Activated naive CD8-positive, alpha-beta T cell treated with anti-CD3 and anti-CD28 coated beads for 36 hours (primary cell): ENCODE results near the gene MT1E. TPM values are rescaled to one million over a fixed set of nuclear protein-coding genes. Genes with fewer than 3 reads are reported as not detected.
A peak's percentile ranks its signal among the peaks of the same experiment; 100 is the strongest.
"Not testable (repeated sequence)": the region's sequence is repeated elsewhere in the genome, so short reads cannot be mapped to it uniquely, and the experiment has no call there.

Experiments used
- DNase-seq: peaks from one replicate; pipeline ENCODE4 v3.0.0; 2021
- H3K27ac Mint-ChIP-seq: one replicate; pipeline ENCODE4 v1.8.0; 2022; ENCODE audit warnings: mild to moderate bottlenecking, moderate library complexity, mixed read lengths
- H3K27me3 Mint-ChIP-seq: one replicate; pipeline ENCODE4 v1.8.0; 2022; ENCODE audit warnings: mild to moderate bottlenecking, mixed read lengths
- H3K36me3 Mint-ChIP-seq: one replicate; pipeline ENCODE4 v1.8.0; 2021; ENCODE audit warnings: mild to moderate bottlenecking, mixed read lengths
- H3K4me1 Mint-ChIP-seq: one replicate; pipeline ENCODE4 v1.8.0; 2021; ENCODE audit warnings: mixed read lengths
- H3K4me3 Mint-ChIP-seq: one replicate; pipeline ENCODE4 v1.8.0; 2022; ENCODE audit warnings: mild to moderate bottlenecking, moderate library complexity, mixed read lengths
- H3K9me3 Mint-ChIP-seq: one replicate; pipeline ENCODE4 v1.8.0; 2022; ENCODE audit warnings: mixed read lengths
- total RNA-seq, 2 experiments: library from RNA; stranded (reverse); gene quantifications; one replicate each; pipeline ENCODE4 v1.2.3, GENCODE V29; 2021

The MT1E gene
- total RNA-seq, 2 experiments from 2014 or later: 67.1 to 68.9 TPM

DNA sequence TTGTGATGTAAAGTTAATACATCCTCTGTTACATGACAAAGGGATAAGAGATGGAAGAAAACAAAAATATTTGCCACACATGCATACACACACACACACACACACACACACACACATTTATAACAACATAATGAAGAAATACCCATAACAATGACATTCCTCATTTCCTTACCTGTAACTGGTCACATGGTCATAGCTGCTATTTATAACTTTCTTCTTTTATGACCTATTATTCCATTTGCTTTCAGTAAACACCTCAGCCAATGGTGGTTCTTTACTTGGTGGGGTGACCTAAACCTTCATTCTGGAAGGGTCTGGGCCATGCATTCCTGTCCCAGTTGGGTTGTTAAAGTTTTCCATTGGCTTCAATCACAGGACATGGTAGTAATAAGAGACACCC is 11.9 kb upstream of the MT1E start:
- Mint-ChIP-seq H3K9me3 (no peaks in the 10 kb centered on the region), H3K4me3 (no peak overlapping the region), H3K4me1 (peaks cover 68% of the 10 kb centered on the region), H3K27me3 (peaks cover 16% of the 10 kb centered on the region), H3K27ac (peak overlapping the region; percentile 4), H3K36me3 (peaks cover 4% of the 10 kb centered on the region)
- no peak for DNase-seq

GRCh38 chr16:56614549-56614991 is 11.0 kb upstream of the MT1E start:
- H3K4me3 Mint-ChIP-seq: no peak overlapping the region
- peak overlapping the region; percentile 48 for H3K27ac Mint-ChIP-seq
- no peaks in the 10 kb centered on the region for H3K9me3 Mint-ChIP-seq
- H3K4me1 Mint-ChIP-seq: peaks cover 64% of the 10 kb centered on the region
- peaks cover 21% of the 10 kb centered on the region for H3K27me3 Mint-ChIP-seq
- H3K36me3 Mint-ChIP-seq: peaks cover 3% of the 10 kb centered on the region
- DNase-seq: no peak

GRCh38 chr16:56615353-56615752 is 10.2 kb upstream of the MT1E start:
- Mint-ChIP-seq H3K4me1 (peaks cover 57% of the 10 kb centered on the region), H3K27ac (no peak overlapping the region), H3K36me3 (peaks cover 3% of the 10 kb centered on the region), H3K4me3 (no peak overlapping the region), H3K9me3 (no peaks in the 10 kb centered on the region), H3K27me3 (peaks cover 21% of the 10 kb centered on the region)
- DNase-seq: no peak

DNA sequence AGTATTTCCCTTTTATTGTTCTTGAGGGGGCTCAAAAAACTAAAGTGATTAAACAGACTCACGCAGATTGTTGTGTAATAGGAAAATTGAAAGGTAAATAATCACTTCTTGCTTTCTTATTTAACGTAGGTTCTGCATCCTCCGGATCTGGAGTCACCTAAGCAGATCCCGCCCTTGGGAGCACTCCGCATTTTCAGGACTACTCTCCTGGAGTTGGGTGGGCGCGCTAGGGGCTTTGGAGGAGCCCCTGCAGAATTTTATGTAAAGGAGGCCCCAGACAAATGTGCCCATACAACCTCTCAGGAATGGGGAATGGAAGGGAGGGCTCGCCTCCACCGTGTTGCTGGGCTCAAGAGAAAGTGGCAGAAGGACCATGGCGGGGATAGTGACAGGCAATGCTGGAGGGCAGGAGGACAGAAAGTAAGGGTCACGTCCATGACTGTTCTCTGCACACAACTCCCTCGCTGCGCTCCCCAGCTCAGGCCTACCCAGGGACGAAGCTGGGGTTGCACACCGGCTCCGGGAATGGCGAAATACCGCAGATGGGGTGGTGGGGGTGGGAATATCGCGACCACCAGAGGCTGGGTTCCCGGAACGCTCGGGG is 8.9 kb upstream of the MT1E start:
- Mint-ChIP-seq H3K4me1 (peaks cover 43% of the 10 kb centered on the region), H3K27me3 (peaks cover 21% of the 10 kb centered on the region), H3K27ac (no peak overlapping the region)

DNA sequence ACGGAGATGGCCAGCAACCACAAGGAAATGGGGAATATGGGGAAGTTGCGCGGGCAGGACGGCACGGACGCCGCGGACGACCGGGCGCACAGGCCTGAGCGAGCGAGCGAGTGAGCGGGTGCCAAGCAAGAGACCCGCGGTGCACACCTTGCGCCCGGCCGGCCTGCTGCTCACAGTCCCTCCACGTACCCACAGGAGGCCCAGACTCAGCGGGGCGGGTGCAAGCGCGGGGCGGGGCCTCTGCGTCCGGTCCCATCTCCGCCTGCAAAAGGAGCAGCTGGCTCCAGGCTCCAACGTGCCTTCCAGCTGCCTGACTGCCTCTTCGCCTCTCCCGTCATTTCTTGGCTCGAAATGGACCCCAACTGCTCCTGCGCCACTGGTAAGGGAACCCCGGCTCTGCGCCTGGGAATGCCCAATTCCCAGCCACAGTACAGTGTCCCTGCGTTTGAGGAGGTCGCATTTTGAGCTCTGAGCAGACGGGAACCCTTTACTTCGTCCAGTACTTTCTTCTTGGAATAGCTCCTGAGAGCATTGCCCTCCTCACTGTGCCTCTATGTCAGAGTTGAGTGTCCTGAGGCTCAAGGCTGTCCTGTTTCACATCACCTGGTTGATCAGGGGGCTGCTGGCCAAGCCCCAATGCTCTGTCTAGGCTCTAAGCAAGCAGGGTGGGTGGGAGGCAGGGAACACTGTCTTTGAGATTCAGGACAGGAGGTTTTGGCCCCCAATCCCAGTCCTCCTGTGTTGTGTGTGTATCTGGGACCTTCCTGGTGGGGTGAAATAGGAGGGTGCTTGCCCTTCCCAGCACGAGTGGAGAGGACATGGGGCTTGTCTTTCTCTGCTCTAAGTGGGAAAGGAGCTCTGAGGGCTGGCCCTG is 8.1 kb upstream of the MT1E start:
- Mint-ChIP-seq H3K9me3 (no peaks in the 10 kb centered on the region), H3K4me1 (peaks cover 37% of the 10 kb centered on the region), H3K27me3 (peaks cover 21% of the 10 kb centered on the region), H3K27ac (no peak overlapping the region), H3K36me3 (peaks cover 3% of the 10 kb centered on the region), H3K4me3 (peak overlapping the region; percentile 67)
- peak; percentile 76 for DNase-seq

More for the DNA sequence above, 8.9 kb upstream of the MT1E start:
- no peak for DNase-seq
- peak overlapping the region; percentile 67 for H3K4me3 Mint-ChIP-seq
- no peaks in the 10 kb centered on the region for H3K9me3 Mint-ChIP-seq
- H3K36me3 Mint-ChIP-seq: peaks cover 3% of the 10 kb centered on the region

DNA sequence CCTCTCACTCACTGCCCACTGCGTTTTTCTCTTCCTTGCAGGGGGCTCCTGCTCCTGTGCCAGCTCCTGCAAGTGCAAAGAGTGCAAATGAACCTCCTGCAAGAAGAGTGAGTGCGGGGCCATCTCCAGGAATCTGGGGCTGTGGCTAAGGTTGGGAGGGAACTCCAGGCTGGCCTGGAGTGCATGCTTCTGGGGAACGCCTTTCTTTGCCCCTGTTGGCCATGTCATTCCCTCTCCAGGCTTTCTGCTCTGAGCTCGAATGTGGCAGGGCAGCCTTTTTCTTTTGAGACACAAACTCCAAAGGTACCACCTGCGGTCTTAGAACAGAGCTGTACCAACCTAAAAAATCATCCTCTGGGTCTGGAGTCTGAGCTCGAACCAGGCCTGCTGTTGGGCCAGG is 7.4 kb upstream of the MT1E start:
- H3K27ac Mint-ChIP-seq: no peak overlapping the region
- DNase-seq: no peak
- H3K9me3 Mint-ChIP-seq: no peaks in the 10 kb centered on the region
- peaks cover 3% of the 10 kb centered on the region for H3K36me3 Mint-ChIP-seq
- peaks cover 21% of the 10 kb centered on the region for H3K27me3 Mint-ChIP-seq
- peak overlapping the region; percentile 67 for H3K4me3 Mint-ChIP-seq
- H3K4me1 Mint-ChIP-seq: peaks cover 33% of the 10 kb centered on the region

DNA sequence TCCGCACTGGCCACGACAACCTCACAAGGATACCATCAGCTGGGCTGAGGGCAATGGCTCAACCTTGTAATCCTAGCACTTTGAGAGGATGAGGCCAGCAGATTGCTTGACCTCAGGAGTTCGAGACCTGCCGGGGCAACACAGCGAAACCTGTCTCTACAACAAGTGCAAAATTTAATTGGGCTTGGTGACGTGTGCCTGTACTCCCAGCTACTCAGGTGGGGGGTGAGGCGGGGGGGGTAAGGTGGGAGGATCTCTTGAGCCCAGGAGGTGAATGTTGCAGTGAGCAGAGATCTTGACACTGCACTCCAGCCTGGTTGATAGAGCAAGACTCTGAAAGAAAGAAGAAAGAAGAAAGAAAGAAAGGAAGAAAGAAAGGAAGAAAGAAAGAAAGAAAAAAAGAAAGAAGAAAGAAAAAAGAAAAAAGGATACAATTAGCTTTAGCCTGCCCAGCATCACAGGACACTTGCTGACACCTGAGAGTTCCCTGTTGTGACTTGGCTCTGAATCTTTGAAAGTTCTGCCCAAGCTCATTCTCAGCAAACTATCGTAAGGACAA is 5.2 kb upstream of the MT1E start:
- Mint-ChIP-seq H3K27ac (no peak overlapping the region), H3K4me1 (peaks cover 15% of the 10 kb centered on the region), H3K4me3 (no peak overlapping the region), H3K27me3 (peaks cover 32% of the 10 kb centered on the region), H3K36me3 (no peaks in the 10 kb centered on the region), H3K9me3 (no peaks in the 10 kb centered on the region)
- DNase-seq: no peak

DNA sequence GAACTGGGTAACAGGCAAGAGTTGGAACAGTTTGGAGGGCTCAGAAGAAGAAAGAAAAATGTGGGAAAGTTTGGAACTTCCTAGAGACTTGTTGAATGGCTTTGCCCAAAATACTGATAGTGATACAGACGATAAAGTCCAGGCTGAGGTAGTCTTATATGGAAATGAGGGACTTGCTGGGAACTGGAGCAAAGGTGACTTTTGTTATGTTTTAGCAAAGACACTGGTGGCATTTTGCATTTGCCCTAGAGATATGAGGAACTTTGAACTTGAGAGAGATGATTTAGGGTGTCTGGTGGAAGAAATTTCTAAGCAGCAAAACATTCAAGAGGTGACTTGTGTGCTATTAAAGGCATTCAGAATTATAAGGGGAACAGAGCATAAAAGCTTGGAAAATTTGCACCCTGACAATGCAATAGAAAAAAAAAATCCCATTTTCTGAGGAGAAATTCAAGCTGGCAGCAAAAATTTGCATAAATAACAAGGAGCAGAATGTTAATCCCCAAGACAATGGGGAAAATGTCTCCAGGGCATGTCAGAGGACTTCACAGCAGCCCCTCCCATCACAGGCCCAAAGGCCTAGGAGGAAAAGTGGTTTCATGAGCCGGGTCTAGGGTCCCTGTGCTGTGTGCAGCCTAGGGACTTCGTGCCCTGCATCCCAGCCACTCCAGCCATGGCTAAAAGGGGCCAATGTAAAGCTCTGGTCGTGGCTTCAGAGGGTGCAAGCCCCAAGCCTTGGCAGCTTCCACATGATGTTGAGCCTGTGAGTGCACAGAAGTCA is 3.7 kb upstream of the MT1E start:
- not testable (repeated sequence) for H3K36me3 Mint-ChIP-seq, DNase-seq, H3K27ac Mint-ChIP-seq, H3K4me3 Mint-ChIP-seq, H3K9me3 Mint-ChIP-seq
- H3K27me3 Mint-ChIP-seq: peaks cover 42% of the 10 kb centered on the region
- H3K4me1 Mint-ChIP-seq: peaks cover 20% of the 10 kb centered on the region

GRCh38 chr16:56623184-56623583 is 2.4 kb upstream of the MT1E start:
- H3K27me3 Mint-ChIP-seq: peaks cover 39% of the 10 kb centered on the region
- H3K36me3 Mint-ChIP-seq, H3K27ac Mint-ChIP-seq, H3K4me3 Mint-ChIP-seq, H3K9me3 Mint-ChIP-seq, DNase-seq: not testable (repeated sequence)
- H3K4me1 Mint-ChIP-seq: peaks cover 14% of the 10 kb centered on the region

- Mint-ChIP-seq H3K27me3 (peaks cover 41% of the 10 kb centered on the region), H3K27ac (no peak overlapping the region), H3K36me3 (peaks cover 1% of the 10 kb centered on the region), H3K9me3 (no peaks in the 10 kb centered on the region), H3K4me1 (peaks cover 14% of the 10 kb centered on the region), H3K4me3 (no peak overlapping the region)
- DNase-seq: no peak
Observed at GRCh38 chr16:56623637-56624036, 1.9 kb upstream of the MT1E start.

DNA sequence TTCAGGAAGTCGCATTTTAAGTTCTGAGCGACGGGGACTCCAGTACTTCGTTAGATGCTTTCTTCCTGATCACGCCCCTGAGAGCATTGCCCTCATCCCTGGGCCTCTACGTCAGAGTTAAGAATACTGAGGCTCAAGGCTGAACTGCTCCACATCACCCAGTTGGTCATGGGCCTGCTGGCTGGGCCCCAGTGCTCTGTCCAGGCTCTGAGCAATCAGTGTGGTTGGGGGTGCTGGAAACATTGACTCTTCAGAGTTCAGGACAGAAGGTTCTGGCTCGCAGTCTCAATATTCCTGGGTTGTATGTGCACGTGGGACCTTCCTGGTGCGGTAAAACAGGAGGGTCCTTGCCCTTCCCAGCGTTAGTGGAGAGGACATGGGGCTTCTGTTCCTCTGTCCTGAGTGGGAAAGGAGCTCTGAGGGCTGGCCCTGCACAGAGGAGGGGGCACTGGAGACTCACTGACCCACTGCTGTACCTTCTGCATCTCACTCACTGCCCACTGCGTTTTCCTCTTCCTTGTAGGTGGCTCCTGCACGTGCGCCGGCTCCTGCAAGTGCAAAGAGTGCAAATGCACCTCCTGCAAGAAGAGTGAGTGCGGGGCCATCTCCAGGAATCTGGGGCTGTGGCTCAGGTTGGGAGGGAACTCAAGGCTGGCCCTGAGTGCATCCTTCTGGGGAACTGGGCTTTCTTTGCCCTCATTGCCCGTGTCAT is 518 bp downstream of the MT1E start:
- Mint-ChIP-seq H3K4me3 (peak overlapping the region; percentile 84), H3K36me3 (peaks cover 1% of the 10 kb centered on the region), H3K27ac (peak overlapping the region; percentile 80), H3K4me1 (peaks cover 17% of the 10 kb centered on the region), H3K27me3 (peaks cover 48% of the 10 kb centered on the region), H3K9me3 (no peaks in the 10 kb centered on the region)
- DNase-seq: no peak

- H3K27ac Mint-ChIP-seq: no peak overlapping the region
- H3K27me3 Mint-ChIP-seq: peaks cover 54% of the 10 kb centered on the region
- H3K36me3 Mint-ChIP-seq: peaks cover 1% of the 10 kb centered on the region
- H3K4me1 Mint-ChIP-seq: peaks cover 18% of the 10 kb centered on the region
- H3K4me3 Mint-ChIP-seq: peak overlapping the region; percentile 84
- DNase-seq: no peak
- no peaks in the 10 kb centered on the region for H3K9me3 Mint-ChIP-seq
Observed at GRCh38 chr16:56626685-56627084, 1.1 kb downstream of the MT1E start.

GRCh38 chr16:56628486-56629350 is 3.1 kb downstream of the MT1E start:
- no peak overlapping the region for H3K4me3 Mint-ChIP-seq
- H3K27me3 Mint-ChIP-seq: peaks cover 71% of the 10 kb centered on the region
- H3K4me1 Mint-ChIP-seq: peaks cover 24% of the 10 kb centered on the region
- H3K9me3 Mint-ChIP-seq: no peaks in the 10 kb centered on the region
- H3K36me3 Mint-ChIP-seq: peaks cover 1% of the 10 kb centered on the region
- DNase-seq: no peak
- H3K27ac Mint-ChIP-seq: no peak overlapping the region

- Mint-ChIP-seq H3K27me3 (peaks cover 76% of the 10 kb centered on the region), H3K9me3 (no peaks in the 10 kb centered on the region), H3K4me3 (no peak overlapping the region), H3K27ac (no peak overlapping the region), H3K4me1 (peaks cover 27% of the 10 kb centered on the region), H3K36me3 (peaks cover 1% of the 10 kb centered on the region)
- DNase-seq: no peak
Observed at GRCh38 chr16:56629531-56629930, 4.0 kb downstream of the MT1E start.
